Measurements from ENCODE around the gene MARCHF6. TPM values are rescaled to one million over a fixed set of nuclear protein-coding genes. Genes with fewer than 3 reads are reported as not detected.

The MARCHF6 gene
- polyA plus RNA-seq, 3 donors, result 24.0 to 90.1 (median 31.0) TPM

DNA sequence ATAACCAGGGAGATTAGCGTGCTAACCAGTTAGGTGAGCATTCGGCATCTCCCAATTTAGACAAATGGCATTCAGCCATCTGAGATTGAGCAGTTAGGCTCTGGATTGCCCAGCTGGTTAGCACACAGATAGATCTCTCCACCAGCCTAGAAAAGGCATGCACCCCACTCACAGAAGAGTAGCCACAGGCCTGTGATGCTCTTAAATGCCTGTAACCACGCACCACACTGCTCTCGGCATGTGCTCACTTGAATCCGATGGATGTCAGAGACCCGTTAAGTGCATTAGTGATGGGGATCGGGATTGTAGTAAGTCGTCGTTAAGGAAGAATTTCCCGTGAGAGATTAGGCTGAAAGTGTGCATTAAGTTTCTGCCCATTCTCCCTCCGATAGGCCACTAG, 23.0 kb downstream of the MARCHF6 start:
- 100% methylated on average over 10 of the region's 11 CpGs for WGBS (ENCODE audit: insufficient coverage)
- H3K4me1 Mint-ChIP-seq, result peaks cover 19% of the 10 kb centered on the region
- TF ChIP-seq, protein P1, sequence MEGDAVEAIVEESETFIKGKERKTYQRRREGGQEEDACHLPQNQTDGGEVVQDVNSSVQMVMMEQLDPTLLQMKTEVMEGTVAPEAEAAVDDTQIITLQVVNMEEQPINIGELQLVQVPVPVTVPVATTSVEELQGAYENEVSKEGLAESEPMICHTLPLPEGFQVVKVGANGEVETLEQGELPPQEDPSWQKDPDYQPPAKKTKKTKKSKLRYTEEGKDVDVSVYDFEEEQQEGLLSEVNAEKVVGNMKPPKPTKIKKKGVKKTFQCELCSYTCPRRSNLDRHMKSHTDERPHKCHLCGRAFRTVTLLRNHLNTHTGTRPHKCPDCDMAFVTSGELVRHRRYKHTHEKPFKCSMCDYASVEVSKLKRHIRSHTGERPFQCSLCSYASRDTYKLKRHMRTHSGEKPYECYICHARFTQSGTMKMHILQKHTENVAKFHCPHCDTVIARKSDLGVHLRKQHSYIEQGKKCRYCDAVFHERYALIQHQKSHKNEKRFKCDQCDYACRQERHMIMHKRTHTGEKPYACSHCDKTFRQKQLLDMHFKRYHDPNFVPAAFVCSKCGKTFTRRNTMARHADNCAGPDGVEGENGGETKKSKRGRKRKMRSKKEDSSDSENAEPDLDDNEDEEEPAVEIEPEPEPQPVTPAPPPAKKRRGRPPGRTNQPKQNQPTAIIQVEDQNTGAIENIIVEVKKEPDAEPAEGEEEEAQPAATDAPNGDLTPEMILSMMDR (IDR thresholded peaks at IDR 0.05), result no peak

DNA sequence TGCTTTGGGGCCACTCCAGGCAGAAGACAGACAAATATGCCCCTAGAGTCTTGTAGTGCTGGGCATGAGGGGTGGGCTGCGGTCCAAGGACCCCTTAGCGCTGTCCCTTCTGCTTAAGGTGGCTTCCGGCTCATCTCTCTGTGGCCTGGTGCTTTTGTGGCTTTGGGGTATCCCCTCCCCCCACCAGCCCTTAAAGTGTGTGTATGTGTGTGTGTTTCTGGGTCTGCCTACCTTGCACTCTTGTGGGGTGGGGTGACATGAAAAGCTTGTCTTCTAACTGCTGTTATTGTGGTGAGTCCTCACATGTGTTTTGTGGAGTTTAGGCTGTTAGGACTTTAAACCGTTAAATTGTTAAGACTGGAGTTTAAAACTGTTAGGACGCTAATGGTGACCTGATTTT, 23.6 kb downstream of the MARCHF6 start:
- Mint-ChIP-seq H3K4me1 (peaks cover 21% of the 10 kb centered on the region), H3K36me3 (peaks cover 30 to 33% of the 10 kb centered on the region in 2 donors), H3K27ac (peak overlapping the region in 2 of 7 donors; percentile 45 to 70), H3K27me3 (ENCODE audit: low read depth in 3 of 3) (peaks cover 0 to under 1% (median 0%) of the 10 kb centered on the region in 3 donors), H3K9me3 (no peaks in the 10 kb centered on the region), H3K4me3 (no peak overlapping the region)
- no peak overlapping the region for H3K4me2 ChIP-seq (replicated peaks; ENCODE audit: extremely low read depth, low read length, poor library complexity, severe bottlenecking)
- no peak overlapping the region for H3K4me3 ChIP-seq (replicated peaks in 1 of 3; ENCODE audit: low read depth in 2 of 3, low read length in 3 of 3)
- H3K79me2 ChIP-seq (ENCODE audit: insufficient read depth, low read length), result peaks cover 91% of the 10 kb centered on the region
- peaks cover 85% of the 10 kb centered on the region for H4K20me1 ChIP-seq (ENCODE audit: insufficient read depth, low read length)
- TF ChIP-seq, protein P1 (IDR thresholded peaks at IDR 0.05), result no peak
- no peak overlapping the region for H2AFZ ChIP-seq (ENCODE audit: insufficient read depth, low read depth, low read length, poor library complexity, severe bottlenecking)
- H3K4me1 ChIP-seq (ENCODE audit: control insufficient read depth in 1 of 2, insufficient read depth in 2 of 2, low read length in 2 of 2), result peaks cover 0 to 4% of the 10 kb centered on the region in 2 donors
- no peak overlapping the region for H3K9ac ChIP-seq (ENCODE audit: insufficient read depth, low read length, poor library complexity, severe bottlenecking)
- H3K27me3 ChIP-seq (ENCODE audit: control insufficient read depth in 2 of 2, insufficient read depth in 2 of 2, low read length in 2 of 2), result no peaks in the 10 kb centered on the region
- no peaks in the 10 kb centered on the region for H3K9me3 ChIP-seq (replicated peaks in 1 of 2; ENCODE audit: control insufficient read depth in 1 of 2, insufficient read depth in 1 of 2, low read length in 2 of 2)
- no CpG with 5 or more reads among the region's 5 CpGs for WGBS (ENCODE audit: insufficient coverage)
- DNase-seq, result no peak
- intact Hi-C loops (cut with micrococcal nuclease), result no loop called here
- no peak overlapping the region for H3K27ac ChIP-seq (ENCODE audit: low read depth in 1 of 2, low read length in 2 of 2)
- peaks cover 3 to 47% of the 10 kb centered on the region in 2 donors for H3K36me3 ChIP-seq (replicated peaks in 1 of 2; ENCODE audit: control insufficient read depth in 1 of 2, insufficient read depth in 2 of 2, low read length in 2 of 2)

More for the DNA sequence above, 23.0 kb downstream of the MARCHF6 start:
- Histone ChIP-seq H3K27me3 (ENCODE audit: control insufficient read depth in 2 of 2, insufficient read depth in 2 of 2, low read length in 2 of 2) (no peaks in the 10 kb centered on the region), H3K36me3 (replicated peaks in 1 of 2; ENCODE audit: control insufficient read depth in 1 of 2, insufficient read depth in 2 of 2, low read length in 2 of 2) (peaks cover 0 to 42% of the 10 kb centered on the region in 2 donors), H2AFZ (ENCODE audit: insufficient read depth, low read depth, low read length, poor library complexity, severe bottlenecking) (no peak overlapping the region), H4K20me1 (ENCODE audit: insufficient read depth, low read length) (peaks cover 85% of the 10 kb centered on the region), H3K4me1 (ENCODE audit: control insufficient read depth in 1 of 2, insufficient read depth in 2 of 2, low read length in 2 of 2) (peaks cover 0 to 4% of the 10 kb centered on the region in 2 donors), H3K9ac (ENCODE audit: insufficient read depth, low read length, poor library complexity, severe bottlenecking) (no peak overlapping the region), H3K9me3 (replicated peaks in 1 of 2; ENCODE audit: control insufficient read depth in 1 of 2, insufficient read depth in 1 of 2, low read length in 2 of 2) (no peaks in the 10 kb centered on the region), H3K79me2 (ENCODE audit: insufficient read depth, low read length) (peaks cover 91% of the 10 kb centered on the region), H3K4me3 (replicated peaks in 1 of 3; ENCODE audit: low read depth in 2 of 3, low read length in 3 of 3) (no peak overlapping the region), H3K4me2 (replicated peaks; ENCODE audit: extremely low read depth, low read length, poor library complexity, severe bottlenecking) (no peak overlapping the region), H3K27ac (ENCODE audit: low read depth in 1 of 2, low read length in 2 of 2) (no peak overlapping the region)
- intact Hi-C loops (cut with micrococcal nuclease), result no loop called here
- Mint-ChIP-seq H3K4me3 (no peak overlapping the region), H3K27me3 (ENCODE audit: low read depth in 3 of 3) (no peaks in the 10 kb centered on the region), H3K36me3 (peaks cover 25 to 28% of the 10 kb centered on the region in 2 donors), H3K9me3 (no peaks in the 10 kb centered on the region), H3K27ac (peak overlapping the region in 1 of 7 donors; percentile 58)
- no peak for DNase-seq

Measured in CD14-positive monocyte (primary cell).